Measurements from ENCODE around the gene PERCC1.
"Not testable (repeated sequence)": the region's sequence is repeated elsewhere in the genome, so short reads cannot be mapped to it uniquely, and the experiment has no call there.

The PERCC1 gene

DNA sequence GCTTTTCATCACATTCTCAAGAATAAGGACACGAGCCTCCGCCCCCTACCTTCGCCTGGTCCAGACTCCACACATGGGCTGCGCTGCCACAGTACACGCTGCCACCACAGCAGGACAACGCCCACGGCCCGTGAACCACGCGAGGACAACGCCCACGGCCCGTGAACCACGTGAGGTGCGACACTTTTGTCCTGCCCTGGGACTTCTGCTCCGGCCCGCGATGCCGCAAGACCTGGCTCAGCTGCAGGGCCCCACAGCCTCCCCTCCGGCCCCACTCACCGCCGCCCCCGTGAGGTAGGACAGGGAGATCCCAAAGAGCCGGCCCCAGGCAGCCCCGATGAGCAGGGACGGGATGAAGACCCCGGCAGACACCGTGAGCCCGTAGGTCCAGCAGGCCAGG is 19.3 kb downstream of the PERCC1 start:
- no peak for DNase-seq (ENCODE audit: low read depth)

DNA sequence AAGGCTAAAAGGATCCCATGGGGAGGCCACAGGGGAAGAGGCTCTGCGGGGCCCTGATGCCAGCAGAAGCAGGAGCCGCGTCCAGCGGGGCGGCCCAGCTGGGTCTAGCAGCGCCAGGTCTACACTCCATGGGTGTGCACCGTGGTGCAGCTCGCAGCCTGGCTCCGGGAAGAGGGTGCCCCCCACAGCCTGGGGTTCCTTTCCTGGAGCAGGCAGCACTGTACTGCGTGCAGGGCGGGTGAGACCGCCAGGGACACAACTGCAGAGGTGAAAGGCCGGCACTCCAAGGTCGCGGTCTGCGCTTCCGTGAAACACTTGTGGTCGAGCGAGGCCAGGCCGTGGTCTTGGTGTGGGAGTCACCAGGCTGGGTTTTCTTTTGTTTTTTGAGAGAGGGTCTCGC is 20.0 kb downstream of the PERCC1 start:
- DNase-seq (ENCODE audit: low read depth): no peak

DNA sequence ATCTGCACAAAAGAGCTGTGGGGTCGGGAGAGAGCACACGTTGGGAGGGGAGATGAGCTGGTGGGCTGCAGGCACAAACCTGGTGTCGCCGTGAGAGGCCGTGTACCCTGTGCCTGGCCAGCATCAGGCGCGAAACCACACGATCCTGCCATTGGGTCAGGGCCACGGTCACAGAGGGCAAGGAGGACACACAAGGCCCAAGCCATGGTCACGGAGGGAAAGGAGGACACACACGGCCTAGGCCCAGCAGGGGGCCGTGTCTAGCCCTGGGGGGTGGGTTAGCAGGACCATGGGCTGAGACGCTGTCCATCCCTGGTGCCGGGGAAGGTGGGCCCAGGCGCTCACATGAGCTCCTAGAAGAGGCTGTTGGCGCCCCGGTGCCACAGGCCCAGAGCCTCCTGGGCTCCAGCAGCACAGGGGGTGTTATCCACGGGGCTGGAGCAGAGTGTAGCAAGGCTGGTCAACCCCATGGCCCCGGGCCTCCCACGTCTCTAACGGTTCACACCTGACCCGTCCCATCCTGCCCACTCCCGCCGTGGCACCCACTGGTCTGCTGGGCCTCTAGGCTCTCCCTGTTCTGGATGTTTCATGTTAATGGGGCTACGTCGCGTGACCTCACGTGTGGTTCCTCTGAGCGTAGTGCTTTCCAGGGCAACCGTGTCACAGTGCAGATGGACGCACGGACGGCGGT is 21.0 kb downstream of the PERCC1 start:
- DNase-seq (ENCODE audit: low read depth): no peak

DNA sequence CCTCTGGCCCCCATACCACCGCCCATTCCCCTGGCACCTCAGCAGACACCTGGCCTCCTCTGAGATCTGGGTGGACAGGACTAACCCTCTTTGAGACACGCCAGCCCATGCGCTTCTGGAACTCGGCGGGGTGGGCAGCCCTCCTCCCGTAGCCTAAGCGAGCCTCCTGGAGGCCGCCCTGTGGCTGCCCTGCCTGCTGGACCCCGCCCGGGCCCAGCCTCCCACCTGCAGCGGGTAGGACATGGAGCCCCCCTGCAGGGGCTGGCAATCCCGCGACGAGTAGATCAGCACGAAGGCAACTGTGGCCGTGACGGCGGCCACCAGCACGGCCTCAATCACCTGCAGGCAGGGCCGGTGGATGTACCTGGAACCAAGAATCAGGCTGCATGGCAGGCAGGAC is 21.7 kb downstream of the PERCC1 start:
- DNase-seq (ENCODE audit: low read depth): no peak

DNA sequence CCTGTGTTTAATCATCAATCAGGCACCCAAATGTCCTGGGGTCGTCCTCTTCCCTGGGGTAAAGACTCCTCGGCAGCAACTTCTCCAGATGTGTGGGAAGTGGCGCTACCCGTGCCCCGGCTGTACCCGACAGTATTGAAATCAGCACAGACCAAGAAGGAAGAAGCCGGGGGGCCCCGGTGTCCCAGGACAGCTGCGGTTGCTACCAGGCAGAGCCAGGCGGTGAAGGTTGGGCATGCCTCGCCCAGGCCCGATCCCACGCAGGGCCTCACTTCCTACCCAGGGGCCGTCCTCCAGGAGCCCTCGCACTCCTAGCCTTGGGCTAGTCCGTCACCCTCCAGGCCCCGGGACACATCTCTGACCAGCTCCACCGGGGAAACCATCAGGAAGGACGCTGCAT is 22.4 kb downstream of the PERCC1 start:
- DNase-seq (ENCODE audit: low read depth): no peak

DNA sequence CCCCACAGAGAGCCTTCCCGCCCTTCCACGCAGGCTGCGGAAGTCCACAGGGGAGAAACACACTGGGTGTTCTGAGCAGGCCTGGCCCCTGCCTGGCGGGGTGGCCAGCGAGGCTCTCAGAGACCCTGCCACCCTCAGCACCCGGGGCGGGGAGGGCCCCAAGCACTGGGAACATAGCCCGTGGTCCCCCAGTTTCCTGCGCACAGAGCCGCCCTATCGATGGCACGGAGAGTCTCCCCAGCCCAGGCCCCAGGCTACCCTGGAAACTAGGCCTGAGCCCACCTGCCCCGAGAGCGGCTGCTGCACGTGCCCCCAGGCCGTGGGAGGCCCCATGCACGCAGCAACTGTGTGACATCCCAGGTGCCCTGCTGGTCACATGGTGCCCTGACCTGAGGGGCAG is 23.7 kb downstream of the PERCC1 start:
- DNase-seq (ENCODE audit: low read depth): no peak

DNA sequence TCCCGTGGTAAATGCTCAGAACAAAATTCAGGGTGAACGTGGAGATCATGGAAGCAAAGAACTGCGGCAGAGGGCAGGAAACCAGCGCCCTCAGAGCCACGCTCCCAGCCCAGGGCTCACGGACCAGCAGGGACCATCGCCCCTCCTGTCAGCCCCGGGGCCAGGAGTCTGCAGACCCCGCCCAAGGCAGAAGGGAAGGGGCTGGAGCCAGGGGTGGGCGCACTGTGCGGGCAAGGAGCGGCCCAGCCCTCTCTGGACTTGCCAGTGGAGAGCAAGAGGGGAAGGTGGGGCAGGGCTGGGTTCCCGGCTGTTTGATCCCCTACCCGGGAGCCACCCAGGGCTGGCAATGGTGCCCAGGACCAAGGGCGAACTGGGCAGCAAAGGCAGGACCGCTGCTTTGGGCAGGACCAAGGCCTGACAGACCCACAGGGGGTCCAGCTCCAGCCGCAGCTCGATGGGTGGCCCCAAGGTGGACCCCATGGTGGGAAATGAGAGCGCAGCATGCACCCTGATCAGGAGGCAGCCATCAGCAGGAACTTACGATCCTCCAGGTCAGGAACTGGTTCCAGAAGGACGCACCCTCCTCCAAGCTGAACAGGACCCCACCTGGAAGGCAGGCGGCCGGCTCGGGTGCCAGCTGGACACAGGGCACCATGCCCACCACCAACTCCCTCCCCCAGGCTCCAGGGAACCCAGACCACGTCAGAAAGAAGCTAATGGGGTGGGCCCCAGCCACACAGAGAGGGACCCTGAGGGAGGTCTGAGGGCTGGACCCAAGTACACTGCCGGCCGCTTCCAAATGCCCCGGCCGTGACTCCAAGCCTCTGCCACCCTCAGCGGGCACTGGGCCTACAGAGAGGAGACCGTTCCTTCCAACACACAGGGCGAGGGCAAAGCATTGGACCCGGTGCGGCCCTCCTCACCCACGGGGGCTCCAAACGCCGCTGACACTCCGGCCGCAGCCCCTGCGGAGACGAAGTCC is 24.6 kb downstream of the PERCC1 start:
- DNase-seq (ENCODE audit: low read depth): no peak

DNA sequence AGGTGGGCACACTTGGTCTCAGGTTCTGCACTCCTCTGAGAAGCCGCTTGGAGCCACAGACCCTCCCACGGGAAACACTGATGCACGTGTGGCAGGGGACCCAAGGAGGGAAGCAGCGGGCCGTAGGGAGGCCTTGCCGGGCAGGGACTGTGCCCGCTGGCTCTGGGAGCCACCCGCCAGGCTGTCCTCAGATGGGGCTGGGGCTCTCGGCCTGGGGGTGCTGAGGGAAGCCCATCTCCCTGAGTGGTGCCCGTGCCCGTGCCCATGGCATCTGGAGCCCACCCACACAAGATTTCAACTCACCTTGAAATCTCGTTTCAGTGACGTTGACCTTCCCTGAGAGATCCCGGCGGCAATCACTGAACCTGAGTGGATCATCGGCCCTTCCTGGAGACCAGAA is 26.1 kb downstream of the PERCC1 start:
- DNase-seq (ENCODE audit: low read depth): no peak

DNA sequence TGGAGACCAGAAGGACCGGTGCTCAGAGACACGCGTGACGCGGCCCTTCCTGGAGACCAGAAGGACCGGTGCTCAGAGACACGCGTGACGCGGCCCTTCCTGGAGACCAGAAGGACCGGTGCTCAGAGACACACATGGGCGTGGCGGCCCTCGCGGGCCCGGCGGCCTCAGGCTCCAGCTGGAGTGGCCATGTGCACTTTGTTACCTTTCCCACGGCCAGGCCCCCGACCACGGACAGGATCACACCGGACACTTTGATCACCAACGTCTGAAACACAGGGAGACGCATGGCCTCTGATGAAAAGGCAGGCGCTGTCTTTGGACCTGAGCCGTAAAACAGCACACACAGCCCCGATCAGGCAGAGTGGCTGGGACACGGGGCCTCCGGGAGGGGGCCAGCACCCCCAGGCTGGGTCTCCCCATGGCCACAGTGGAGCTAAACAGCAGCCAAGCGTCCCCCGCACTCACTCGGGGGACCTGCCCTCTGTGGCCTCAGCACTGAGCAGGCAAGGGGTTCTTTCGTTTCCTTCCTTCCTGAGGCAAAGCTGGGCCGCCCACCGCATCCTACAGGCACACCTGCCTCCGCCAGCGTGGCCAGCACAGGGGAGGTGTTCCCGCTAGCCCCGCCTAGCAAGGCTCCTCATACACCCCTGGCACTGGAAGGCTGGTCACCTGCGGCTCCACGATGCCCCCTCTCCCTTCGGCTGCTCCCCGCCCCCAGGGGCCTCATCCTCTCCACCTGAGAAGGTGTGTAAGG is 26.8 kb downstream of the PERCC1 start:
- no peak for DNase-seq (ENCODE audit: low read depth)

DNA sequence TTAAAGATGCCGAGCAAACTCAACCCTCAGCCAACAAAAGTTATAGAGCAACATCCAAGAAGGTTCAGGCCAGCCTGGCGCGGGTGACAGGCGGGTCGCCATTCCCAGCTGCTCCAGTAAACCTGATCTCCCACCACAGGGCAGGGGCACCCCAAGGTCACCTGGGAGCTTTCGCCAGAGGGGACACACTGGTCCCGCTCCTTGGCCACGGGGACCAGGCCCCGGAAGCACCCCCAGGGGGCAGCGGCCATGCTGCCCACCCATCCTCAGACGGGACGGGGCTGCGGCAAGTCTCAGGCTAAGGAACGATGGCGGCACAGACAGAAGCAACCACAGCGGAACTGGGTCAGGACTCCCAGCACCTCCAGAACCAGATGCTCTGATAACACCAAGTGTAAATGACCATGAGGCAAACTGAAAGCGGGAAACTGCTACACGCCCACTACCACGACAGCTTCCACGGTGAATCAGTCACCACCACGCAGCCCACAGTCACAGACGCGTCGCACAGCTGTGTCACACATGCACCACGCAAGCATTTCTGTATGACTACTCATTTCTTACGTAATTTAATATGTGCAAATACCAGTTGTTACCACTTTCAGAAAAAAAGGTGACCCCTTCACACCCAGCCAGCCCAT is 27.6 kb downstream of the PERCC1 start:
- no peak for DNase-seq (ENCODE audit: low read depth)

DNA sequence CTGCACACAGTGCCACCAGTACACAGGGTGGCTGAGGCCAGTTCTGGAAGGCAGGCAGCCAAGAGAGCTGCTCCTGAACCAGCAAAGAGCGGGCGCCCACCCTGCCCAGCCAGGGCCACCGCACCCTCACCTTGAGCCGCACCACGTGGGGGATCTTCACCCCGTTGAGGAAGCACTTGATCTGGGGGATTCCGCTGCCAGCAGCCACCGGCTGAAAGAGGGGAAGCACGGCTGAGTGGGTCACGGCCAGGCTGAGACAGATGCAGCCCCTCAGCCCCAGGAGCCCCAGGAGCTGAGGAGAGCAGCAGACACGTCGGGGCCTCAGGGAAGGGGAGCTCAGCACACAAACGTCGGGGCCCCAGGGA is 28.1 kb downstream of the PERCC1 start:
- DNase-seq (ENCODE audit: low read depth): no peak

DNA sequence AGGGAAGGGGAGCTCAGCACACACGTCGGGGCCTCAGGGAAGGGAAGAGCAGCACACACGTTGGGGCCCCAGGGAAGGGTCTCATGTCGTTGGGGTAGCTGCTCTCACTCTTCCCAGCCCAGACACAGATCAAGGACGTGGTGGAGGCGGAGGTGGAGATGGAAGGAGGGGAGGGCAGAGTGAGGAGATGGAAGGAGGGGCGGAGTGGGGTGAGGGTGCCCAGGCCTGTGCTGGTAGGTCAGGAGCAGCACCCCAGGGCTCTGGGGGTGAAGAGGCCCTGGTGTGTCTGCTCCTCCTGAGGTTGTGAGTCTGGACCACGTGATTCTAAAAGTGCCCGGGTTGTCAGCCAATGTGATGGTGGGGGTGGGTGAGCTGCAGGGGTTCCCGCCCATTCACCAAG is 29.1 kb downstream of the PERCC1 start:
- no peak for DNase-seq (ENCODE audit: low read depth)

DNA sequence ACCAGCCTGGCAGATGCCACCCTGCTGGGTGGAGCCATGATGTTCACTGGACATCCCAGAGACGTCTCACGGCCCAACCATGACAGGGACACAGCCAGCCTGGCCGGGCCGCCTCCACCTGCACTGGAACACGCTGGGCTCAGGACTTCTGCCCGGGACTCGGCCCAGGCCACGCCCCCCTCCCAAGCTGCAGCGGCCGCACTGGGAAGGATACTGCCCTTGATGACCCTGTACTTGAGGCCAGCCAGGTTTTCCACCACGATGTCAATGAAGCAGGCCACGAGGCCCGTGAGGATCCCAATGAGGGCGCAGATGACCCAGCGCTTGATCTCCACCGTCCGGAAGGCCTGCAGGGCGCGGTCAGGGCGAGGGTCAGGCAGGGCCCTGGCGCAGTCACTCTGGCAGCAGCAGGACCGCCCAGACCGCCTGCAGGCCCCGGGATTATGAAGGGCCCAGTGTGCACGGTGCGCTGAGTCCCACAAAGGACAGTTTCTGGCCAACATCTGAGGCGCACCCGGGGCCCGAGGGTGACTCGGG is 29.8 kb downstream of the PERCC1 start:
- no peak for DNase-seq (ENCODE audit: low read depth)

DNA sequence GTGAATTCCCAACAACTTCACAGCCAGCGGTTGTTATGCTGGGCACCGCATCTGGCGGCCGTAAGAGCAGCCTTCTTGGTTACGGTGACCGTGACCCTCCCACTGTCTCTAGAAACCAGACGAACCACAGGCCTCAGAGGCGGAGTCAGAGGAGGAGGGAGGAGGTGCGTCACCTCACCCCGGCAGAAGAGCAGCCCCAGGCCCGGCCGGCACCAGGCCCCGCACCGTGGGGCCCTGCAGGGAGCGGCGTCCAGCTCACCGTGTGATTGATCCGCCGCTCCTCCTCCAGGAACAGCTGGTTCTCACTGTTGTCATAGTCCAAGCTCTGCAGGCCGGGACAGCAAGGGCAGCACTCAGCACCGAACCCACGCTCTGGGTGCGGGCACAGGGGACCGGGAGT is 30.3 kb downstream of the PERCC1 start:
- no peak for DNase-seq (ENCODE audit: low read depth)

DNA sequence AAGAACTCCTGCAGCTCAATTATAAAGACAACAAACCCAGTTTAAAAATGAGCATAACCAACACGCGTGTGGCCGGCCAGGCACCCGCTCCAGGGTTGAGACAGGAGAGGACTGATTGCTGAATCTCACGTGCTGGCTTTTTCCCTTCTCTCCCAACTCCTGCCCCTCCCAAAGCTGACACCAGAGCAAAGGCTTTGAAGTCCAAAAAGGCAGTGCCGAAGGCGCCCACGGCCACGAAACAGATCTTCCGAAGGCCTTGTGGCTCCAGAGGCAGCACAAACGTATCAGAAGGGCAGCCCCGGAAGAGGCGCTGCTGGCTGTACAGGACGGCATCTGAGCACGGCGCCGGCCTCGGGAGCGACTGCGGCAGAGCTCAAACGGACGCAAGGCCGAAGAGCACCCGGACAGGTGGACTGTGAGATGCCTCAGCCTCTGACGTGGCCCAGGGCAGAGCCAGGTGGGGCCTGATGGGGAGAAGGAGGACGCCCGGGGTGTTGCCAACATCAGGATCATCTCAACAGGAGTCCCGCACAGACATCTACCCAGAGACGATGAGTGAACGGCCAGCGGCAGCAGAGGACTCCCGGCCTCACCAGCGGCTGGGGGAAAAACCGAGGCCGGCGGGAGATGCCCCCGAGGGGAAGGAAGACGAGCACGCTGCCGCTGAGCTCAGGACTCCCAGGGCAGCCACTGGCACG is 33.5 kb downstream of the PERCC1 start:
- no peak for DNase-seq (ENCODE audit: low read depth)

DNA sequence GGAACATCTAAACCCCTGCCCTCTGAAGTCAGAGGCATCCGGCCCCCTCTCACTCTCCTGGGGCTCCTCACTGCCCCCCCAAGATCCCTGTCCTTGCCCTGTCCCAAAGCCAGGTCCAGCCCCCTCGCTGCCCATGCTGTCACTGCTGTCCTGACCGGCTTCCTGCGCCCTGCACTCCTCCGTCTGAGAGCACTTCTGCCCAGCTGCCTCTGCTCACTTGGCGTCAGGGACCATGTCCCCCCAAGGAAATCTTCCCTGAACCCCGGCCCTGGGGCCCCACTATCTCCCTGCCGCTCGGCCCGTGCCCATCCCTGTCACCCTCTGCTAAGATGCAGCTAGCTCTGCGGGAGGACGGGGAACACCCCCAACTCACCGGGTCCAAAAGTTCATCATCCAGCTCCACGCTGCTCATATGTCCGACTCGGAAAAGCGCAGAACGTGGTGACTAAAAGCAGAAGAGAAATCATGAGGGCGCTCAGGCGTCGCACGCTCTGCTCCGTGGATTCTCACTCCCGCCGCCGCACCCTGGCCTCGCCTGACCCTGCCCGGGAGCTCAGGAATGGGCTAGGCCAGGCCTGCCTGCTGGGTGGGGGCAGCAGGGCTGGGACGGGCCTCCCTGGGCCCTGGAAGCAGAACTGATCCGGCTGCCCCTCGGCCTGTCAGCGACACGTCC is 34.2 kb downstream of the PERCC1 start:
- no peak for DNase-seq (ENCODE audit: low read depth)

DNA sequence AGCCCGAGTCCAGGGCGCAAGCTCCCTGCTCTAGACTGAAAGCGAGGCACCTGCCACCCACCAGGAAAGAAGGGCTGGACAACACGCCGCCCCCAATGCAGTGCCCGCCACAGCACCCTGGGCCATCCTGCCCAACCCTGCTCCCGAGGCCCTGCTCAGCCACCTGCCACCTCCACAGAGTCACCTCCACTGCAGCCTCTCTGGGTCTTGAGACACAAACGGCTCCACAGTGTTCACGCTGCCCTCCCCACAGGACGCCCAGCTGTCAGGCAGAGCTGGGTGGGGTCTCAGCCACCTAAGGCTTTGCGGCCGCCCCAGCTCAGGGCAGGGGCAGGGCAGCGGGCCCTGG is 34.7 kb downstream of the PERCC1 start:
- no peak for DNase-seq (ENCODE audit: low read depth)

DNA sequence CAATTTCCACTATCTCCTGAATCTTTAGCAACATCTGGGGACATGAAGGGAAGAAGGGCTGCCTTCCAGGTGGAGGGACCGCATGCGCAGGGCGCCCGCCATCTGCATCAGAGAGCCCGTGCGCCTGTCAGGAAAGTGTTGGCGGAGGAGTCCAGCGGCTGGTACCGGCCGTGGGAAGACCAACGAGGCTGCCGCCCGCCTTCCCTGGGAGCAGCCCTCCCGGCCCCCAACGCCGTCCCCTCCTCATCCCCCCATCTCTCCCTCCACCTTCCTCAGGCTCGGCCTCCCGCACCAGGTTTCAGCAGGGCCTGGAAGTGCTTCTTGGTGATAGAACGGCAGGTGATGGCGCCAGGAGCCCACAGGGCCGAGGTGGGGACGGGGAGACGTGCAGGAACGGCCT is 35.2 kb downstream of the PERCC1 start:
- no peak for DNase-seq (ENCODE audit: low read depth)

DNA sequence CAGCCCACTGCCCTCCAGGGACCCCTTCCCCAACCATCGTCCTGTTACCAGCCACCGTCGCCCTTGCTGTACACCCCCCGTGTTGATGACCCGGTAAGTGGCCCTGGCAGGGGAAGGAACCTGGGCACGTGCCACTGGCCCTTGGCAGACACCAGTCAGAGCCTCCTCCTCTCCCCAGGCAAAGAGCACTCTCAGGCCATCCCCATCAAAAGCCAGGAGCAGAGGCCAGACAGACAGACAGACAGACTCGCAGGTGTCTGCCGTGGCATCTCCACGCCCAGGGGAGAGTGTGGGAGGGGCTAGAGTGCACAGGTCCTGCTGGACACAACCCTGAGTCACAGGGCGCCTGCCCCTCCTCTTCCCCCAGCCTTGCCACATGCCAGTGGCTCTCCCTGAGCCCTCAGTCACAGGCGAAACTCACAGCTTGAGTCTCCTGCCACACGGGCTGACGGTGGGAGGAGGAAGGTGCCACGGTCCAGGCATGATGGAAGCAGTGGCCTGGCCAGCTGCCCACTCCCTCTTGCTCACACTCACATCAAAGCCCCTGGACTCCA is 36.2 kb downstream of the PERCC1 start:
- DNase-seq (ENCODE audit: low read depth): no peak

DNA sequence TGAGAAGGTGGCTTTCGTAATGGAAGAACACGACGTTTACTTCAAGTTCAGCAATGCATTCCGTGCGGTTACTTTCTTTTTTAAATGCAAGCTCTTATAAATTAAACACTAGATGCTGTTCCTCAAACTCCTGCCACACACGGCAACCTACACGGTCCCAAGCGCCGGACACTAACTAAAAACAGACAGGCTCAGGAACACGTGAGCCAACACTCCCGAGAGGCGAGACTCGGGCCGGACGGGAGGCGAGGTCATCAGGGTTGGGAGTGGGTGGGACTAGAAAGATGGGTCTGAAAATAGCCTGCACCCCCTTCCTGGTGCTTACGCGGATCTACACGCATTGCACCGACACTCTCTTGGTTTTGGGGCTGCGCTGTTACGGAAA is 37.5 kb downstream of the PERCC1 start:
- no peak for DNase-seq (ENCODE audit: low read depth)

DNA sequence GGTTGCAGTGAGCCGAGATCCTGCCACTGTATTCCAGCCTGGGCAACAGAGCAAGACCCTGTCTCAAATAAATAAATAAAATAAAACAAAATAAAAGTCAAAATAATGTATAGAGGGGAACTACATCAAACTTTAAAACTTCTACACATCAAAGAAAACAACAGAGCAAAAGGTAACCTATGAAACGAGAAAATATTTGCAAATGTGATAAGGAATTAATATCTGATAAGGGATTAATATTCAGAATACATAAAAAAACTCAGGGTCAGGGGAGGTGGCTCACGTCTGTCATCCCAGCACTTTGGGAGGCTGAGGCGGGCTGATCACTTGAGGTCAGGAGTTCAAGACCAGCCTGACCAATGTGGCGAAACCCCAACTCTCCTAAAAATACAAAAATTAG is 38.3 kb downstream of the PERCC1 start:
- DNase-seq (ENCODE audit: low read depth): not testable (repeated sequence)

Measured in activated T-cell treated with anti-CD3 and anti-CD28 coated beads for 1 hour (primary cell).